ENCODE measurements around the gene SRD5A1.

- TF ChIP-seq BACH2 (CRISPR knock-in tag; IDR thresholded peaks at IDR 0.05; ENCODE audit: borderline replicate concordance): no peak
- TF ChIP-seq TCF4 (CRISPR knock-in tag; IDR thresholded peaks at IDR 0.05; ENCODE audit: borderline replicate concordance): no peak
- no peak for TF ChIP-seq CREB5 (CRISPR knock-in tag; IDR thresholded peaks at IDR 0.05; ENCODE audit: low read depth)
- TF ChIP-seq ZNF70 (CRISPR knock-in tag; IDR thresholded peaks at IDR 0.05): no peak
- no peak for TF ChIP-seq ESRRG (CRISPR knock-in tag; IDR thresholded peaks at IDR 0.05)
These were observed 48.5 kb upstream of the SRD5A1 start for GRCh38 chr5:6584727-6585126.

Data from SK-N-SH treated with all-trans-retinoic acid at 6 μM for 48 hours (cell line).